DMS153 treated with DMSO at 0.1 percent for 48 hours (cell line): ENCODE results near the gene DOCK2.
"Not testable (repeated sequence)": the region's sequence is repeated elsewhere in the genome, so short reads cannot be mapped to it uniquely, and the experiment has no call there.

Source experiments
- DNase-seq: peaks from one replicate; lab custom pipeline; 2025; ENCODE audit not compliant: unreplicated experiment; lab: John Stamatoyannopoulos, UW

The DOCK2 gene

DNA sequence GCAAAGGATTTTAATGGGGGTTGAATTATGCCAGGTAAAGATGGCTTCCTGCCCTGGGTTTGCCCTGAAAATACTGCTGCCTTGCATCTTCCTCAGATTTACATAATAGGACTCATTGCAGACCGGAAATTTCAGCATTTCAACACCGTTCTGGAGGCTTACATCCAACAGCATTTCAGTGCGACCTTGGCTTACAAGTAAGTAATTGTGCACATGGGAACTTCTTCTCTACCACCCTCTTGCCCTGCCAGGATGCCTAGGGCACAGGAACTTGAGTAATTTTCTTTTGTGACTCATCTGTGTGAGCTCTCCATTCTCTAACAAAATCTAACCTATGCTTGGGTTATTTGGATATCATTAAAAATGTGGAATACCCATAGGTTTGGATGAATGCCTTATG is 80.2 kb downstream of the DOCK2 start:
- no peak for DNase-seq

DNA sequence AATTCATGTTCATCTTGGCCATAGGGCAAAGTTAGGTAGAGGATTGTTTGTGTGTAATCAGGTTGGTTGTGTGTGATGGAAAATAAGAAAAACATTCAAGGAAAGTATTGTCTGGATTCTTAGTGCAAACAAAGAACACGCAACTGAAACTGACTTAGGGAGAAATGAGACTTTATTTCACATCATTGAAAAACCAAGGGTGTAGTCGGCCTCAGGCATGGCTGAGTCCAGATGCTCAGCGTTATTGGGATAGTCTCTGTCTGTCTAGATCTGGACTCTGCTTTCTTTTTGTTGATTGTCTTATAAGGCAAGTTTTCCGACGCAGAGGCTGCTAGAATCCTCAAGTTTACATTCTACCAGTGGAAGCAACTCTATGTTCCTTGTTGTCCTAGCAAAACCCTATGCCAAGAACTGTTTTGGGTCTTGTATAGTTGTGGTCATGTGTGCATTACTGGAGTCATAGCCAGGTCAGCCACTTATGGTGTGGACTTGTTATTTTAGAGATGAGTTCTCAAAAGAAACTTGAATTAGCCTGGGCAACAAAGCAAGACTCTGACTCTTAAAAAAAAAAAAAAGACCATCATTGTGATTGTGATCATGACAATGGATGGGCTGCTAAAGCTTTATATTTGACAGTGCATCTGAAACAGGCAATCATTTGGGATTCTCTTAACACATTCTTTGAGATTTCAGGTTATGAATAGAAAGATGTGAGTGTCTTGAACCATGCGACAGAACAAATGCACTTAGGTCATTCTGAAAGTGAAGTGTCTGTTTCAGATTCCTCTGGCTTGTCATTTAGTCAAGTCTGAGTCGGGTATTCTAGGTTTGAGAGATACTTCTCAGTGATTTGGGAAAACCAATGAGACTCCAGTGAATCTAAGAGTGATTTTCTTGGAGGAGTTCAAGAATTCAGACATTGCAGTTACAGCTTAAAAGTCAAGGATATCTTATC is 82.6 kb downstream of the DOCK2 start:
- no peak for DNase-seq

DNA sequence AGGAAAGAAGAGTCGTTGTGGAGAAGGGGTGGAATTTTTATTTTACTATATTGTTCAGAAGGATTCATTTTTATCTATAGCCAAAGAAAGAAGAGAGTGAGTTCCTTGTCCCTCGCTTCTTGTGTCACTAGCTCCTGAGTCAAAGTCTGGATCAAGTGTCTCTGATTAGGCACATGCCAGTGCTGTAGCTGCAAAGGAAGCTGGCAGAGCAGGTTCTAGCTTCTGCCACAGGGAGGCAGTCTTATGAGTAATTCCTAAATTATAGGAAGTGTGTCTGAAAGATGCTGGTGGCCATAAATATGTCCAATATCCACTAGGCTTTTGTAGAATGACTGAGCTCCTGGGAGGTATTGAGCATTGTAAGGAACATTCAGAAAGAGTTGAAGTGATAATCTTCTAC is 84.7 kb downstream of the DOCK2 start:
- DNase-seq = no peak

DNA sequence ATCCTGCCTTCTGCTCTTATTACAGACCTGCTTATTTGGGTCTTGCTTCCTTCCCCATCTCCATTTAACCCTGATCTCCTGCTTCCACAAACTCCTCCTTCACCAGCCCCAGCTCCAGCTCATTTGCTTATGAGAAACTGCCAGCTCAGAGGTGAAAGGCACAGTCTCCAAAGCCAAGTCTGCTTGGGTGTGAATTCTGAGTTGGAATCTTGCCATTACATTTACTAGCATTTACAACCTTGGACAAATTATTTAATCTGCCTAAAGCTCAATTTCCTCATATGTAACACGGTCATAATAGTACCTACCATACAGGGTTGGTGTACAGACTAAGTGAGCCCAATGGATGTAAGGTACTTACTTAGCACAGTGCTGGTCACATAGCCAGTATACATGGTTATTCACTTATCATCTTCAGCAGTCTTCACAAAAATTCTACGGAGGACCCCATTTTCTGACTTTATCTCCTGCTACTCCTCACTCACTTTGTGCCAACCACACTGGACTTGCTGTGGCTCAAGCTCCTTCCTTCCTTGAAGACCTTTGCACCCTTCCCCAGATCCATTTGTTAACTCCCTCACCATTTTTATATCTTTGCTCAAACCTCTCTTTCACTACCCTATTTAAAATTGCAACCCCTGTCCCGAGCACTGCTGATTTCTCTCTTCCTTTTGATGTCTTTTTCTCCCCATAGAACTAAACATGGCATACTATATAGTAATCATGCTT is 86.2 kb downstream of the DOCK2 start:
- no peak for DNase-seq

DNA sequence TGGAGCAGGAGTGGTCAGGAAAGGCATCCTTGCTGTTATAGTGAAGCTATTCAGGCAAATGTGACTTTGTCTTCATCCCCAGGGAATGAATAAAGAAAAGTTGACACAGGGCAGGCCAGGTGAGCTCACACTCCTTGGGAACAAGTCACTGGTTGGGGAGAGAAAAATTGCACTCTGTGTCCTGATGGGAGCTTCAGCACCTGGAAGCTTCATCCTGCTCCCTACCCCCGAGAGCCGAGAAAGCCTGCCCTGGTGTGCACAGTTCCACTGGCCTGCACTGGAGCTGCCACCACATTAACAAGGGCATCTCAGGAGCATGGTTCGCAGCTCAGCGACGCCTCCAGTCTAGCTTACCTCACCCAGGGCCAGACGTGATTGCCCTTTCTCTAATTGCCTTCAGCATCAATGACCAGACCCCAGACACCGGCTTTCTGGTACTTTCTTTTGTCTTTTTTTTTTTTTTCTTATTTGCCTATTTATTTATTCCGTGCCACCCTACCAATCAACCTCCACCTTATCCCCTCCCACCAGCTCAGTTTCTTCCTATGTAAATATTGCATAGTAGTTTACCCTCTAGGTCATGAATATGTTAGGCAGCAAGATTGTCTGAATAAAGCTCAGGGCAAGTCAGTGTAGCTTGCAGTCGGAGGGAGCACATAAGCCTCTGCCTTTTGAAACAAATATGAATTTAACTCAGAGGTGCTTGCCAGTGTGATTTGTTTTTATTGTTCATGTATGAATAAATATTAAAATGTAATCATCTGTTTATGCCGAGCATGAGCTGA is 87.4 kb downstream of the DOCK2 start:
- no peak for DNase-seq

DNA sequence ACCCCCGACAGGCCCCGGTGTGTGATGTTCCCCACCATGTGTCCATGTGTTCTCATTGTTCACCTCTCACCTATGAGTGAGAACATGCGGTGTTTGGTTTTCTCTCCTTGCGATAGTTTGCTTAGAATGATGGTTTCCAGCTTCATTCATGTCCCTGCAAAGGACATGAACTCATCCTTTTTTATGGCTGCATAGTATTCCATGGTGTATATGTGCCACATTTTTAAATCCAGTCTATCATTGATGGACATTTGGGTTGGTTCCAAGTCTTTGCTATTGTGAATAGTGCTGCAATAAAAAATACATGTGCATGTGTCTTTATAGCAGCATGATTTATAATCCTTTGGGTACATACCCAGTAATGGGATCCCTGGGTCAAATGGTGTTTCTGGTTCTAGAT is 88.6 kb downstream of the DOCK2 start:
- DNase-seq = not testable (repeated sequence)

DNA sequence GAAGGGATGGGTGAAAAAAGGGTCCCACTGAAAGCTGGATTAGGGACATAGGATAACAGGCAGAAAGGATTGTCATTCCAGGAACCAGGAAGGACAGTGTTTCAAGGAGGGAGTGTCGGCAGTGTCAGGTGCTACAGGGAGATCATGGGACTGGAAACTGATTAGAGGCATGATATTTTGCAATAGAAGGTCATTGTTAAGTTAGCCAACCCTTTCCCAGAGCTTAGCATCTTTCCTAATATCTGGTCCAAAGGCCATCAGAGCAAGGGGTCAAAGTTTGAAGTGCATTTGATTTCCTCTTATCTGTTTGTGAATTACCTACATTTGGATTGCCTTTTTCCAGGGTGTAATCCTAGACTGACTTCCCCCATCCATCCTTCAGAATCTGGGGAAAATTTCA is 91.3 kb downstream of the DOCK2 start:
- DNase-seq = no peak

DNA sequence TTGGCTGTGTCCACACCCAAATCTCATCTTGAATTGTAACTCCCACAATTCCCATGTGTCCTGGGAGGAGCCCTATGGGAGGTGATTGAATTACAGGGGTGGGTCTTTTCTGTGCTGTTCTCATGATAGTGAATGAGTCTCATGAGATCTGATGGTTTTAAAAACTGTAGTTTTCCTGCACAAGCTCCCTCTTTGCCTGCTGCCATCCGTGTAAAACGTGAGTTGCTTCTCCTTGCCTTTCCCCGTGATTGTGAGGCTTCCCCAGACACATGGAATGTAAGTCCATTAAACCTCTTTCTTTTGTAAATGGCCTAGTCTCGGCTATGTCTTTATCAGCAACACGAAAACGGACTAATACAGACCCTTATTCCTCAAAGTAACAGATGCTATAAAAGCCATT is 94.1 kb downstream of the DOCK2 start:
- DNase-seq = no peak

DNA sequence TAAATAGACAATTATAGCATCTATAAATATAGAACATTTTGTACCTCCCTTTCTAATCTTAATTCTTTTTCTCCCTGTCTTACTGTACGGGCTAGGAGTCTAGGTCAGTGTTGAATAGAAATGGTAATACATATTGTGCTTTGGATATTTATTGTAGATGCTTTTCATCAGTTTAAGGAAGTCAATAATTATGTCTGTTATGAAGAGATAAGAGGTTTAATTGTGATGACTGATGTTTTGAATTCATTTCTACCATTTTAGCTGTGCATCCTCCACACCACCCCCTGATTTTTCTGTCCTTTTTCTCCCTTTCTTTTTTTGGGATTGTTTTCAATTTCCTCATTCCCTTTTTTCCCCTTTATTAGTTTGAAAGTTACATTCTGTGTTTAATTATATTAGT is 95.8 kb downstream of the DOCK2 start:
- no peak for DNase-seq

DNA sequence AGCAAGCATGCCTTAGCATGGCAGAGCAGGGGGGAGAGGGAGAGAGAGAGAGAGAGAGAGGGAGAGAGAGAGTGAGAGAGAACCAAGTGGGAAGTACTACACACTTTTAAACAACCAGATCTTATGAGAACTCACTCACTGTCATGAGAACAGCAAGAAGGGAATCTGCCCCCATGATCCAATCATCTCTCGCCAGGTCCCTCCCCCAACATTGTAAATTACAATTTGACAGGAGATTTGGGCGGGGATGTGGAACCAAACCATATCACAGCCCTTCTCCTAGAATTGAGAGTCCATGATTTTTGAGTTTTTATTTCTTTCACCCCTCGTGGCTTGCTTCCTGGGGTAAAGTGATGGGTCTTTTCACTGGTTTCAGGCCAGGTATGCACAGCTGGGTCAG is 98.8 kb downstream of the DOCK2 start:
- no peak for DNase-seq

DNA sequence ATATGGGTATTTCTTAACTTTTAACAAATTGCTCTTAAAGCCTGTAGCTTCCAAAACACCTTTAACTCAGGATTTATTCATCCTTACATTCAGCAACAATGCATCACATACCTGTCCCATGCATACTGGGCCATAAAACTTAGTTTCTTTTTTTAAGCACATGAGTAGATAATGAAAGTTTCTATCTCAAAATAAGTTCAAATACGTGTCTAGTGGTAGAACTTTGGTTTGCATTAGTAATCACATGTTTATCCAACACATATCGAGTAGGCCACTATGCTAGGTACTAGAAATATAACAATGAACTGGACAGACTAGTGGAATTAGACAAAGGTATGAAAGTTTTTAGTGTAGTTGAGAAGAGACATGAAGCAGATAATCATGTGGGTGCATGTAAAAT is 99.6 kb downstream of the DOCK2 start:
- DNase-seq = no peak

DNA sequence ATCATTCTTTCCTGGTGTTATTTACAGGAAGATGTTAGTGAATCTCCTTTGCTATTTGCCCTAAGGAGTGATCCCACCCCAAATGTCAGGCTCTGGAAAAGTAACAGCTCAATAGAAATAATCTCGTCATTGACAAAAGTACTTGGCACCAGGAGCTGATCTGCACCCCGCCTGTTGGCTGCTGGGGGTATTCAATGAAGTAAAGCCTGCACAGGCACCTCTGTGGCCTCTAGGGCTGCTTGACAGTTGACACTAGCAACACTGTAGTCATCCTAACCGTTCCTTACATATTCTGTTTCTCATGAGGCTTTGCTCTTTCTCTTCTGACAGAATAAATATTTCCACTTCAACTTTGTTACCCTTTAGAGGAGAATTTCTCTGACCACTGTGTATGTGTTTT is 103.4 kb downstream of the DOCK2 start:
- no peak for DNase-seq

DNA sequence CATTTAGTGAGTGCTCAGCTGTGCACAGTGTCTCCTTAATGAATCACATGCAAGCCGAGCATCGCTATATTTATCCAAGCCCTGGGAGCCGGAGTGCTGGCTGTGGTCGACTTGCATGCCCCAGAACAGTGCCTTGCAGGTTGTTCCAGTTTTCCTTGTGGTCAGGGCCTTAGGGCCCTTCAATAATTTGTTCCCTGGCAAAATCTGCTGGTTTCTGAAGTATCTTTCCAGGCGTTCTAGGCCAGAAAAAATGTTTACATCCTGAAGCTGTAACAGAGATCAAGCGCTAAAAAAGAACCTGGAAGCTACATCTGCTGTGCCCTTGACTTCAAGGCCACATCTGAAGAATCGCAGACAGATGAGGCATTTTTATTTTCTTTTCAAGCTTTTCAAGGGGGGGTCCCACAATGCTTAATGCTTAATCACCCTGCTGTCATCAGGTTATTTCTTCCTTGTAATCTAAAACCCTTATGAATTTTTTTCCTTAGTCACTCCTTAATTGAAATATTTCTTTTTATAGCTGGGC is 105.8 kb downstream of the DOCK2 start:
- DNase-seq = no peak

DNA sequence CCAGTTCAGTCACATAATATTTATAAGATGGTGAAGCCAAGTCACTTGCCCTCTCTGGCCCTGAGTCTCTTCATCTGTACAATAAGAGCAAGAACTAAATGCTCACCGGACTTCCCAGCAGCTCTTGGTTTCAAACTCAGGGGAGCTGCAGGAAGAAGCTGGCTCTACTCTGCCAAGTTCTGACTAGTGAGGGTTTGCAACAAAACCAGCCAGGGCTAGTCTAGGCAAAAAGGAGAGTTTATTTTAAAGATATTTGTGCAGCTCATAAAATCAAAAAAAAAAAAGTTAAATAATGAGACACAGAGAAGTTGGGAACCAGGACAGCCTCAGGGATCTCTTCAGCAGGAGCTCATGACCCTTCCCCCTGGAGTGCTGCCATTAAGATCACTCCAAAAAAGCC is 107.3 kb downstream of the DOCK2 start:
- DNase-seq = no peak

DNA sequence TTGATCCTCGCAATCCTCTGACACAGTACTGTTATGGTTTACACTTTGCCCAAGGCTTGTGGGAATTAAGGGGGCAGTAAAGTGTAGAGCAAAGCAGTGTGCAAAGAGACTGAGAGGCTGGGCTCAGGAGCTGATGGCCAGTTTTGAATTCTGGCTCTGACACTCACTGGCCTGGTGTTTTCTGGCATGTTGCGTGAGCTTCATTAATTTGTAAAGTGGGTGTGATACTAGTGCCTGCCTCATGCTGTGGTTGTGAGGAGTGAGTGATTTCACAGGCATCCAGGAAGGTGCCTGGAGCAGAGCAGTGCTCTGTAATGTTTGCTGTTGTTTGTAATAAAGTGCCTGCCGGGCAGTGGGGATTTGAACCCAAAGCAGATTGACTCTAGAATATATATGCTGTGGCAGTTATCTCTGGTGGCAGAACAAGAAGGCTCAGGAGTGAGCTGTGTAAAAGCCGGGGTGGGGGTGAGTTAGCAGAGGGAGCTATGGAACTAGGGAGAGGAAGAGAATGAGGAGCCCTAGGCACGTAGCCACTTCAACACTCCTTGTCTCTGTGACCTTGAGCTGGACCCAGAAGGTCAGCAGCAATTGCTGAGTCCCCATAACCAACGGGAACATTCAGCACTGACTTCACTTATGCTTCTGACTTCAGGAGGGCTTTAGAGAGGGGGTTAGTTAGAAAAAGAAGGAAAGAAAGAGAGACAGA is 108.5 kb downstream of the DOCK2 start:
- DNase-seq = no peak

DNA sequence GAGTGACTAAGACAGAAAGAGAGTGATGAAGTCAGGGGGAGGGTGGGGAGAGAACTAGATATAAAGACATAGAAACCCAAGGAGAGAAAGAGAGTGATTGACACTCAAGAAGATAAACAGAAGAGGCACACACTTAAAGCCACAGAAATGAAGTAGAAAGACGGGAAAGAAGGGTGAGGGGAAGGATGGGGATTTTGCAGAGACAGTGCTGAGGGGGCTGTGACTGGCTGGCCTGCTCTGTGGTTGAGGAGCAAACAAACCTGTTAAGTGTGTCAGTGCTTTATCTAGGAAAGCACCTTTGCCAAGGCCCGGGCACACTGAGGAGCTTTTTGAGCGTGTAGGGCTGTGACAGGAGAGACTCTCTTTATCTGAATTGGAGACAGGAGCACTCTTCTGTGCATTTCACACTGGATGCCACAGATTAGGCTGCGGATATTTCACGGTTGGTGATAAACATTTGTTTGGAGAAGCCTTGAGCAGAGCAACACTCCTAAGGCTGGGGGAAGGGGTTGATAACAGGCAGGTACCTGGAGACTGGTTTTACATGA is 109.1 kb downstream of the DOCK2 start:
- DNase-seq = no peak

DNA sequence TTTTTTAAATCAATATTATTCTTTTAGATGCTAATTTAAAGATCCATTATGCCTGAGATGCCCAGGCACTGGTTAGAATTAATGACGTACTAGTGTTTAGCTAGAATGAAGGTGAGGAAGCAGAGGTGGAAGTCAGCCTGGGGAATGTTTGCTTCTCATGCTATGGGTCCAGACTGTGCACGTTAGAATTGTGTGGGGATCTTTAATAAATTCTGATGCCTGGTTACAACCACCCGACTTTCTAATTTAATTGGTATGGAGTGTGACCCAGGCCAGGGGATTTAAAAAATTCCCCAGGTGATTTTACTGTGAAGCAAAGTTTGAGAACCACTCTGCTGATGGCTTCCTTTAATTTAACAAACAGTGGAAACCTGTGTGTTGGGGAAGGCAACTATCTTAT is 111.1 kb downstream of the DOCK2 start:
- DNase-seq = no peak

DNA sequence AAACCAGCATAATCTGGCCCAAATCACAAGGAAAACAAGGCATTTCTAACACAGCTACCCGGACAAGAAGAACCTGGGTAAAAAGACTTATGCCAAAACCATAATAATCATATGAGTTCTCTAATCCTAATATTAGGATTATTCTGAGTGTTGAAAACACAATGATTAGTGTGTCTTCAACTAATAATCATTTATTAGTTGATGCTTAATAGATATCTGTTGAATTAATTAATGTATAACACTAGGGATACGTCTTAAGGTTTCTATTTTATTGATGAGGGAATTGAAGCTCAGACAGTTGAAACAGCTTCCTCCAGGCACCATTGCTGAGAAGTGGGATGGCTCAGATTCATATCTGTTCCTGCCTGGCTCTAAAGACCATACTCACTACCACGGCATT is 112.2 kb downstream of the DOCK2 start:
- DNase-seq = no peak

DNA sequence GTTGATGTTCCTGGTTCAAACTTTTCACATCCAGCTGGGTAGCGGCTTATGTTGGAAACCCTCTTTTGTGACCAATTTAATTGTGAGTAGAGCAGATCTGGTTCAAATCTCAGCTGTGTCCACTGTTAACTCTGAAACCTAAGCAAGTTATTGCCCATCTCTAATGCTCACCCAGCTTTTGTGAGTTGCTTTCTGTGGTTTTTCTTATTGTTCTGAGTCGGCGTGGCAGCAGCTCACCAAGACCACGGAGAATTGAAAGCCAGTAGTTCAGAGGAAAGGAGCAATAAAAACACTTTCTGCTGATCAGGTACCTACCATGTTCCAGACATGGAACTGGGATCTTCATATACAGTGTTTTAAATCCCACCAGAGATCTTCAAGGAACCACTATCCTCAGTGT is 114.4 kb downstream of the DOCK2 start:
- no peak for DNase-seq

DNA sequence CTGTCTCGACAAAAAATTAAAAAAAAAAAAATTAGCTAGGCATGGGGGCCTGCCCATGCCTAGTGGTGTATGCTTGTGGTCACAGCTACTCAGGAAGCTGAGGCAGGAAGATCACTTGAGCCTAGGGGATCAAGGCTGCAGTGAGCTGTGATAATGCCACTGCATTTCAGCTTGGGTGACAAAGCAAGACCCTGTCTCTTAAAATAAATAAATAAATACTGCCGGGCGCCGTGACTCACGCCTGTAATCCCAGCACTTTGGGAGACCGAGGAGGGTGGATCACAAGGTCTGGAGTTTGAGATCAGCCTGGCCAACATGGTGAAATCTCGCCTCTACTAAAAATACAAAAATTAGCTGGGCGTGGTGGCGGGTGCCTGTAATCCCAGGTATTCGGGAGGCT is 115.5 kb downstream of the DOCK2 start:
- not testable (repeated sequence) for DNase-seq
